HG03558 (cell line): Measurements from ENCODE around the gene DGKA.

Source experiments
- ATAC-seq: cut with Tn5 transposase; IDR thresholded peaks from one replicate; pipeline ENCODE4 v1.9.1; 2021; ENCODE audit warnings: moderate number of reproducible peaks; ENCODE audit not compliant: unreplicated experiment; ENCODE audit errors: extremely low read depth

DGKA gene

GRCh38 chr12:55931317-55931779, 386 bp downstream of the DGKA start:
- no peak for ATAC-seq

DNA sequence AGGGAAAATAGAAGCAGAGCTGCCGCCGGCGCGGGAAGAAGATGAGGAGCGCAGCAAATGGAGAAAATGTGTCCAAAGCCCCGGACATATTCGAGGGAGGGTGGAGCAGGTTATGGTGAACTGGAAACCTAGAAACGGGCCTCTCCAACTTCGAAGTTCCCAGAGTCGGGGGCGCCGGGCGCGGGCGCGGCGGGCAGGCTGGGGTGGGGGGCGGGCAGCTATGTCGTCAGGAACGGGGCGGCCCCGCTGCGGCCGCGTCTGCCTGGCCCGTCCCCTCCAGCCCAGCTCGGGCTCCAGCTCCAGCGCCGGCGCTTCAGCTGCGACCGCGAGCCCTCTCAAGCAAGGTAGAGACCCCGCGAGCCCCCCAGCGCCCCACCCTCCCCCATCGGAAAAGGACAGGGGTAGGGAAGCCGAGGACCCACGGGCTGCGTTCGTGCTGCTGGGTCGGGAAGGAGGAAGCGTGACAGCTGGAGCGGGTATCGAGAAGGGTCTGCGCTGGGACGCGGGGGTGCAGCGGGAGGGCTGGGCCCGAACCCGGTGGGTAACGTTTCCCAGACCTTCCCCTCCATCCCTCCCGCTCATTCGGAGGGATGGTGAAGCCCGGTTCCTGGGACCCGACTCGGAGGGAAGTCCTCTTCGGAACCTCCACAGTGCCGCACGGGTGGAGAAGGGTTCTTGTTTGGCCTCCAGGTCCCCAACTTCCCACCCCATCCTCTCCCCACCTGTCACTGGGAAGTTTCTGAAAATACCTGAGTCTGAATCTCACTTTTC, 1.0 kb downstream of the DGKA start:
- ATAC-seq: no peak

- no peak for ATAC-seq
Observed at GRCh38 chr12:55932551-55932910, 1.6 kb downstream of the DGKA start.

DNA sequence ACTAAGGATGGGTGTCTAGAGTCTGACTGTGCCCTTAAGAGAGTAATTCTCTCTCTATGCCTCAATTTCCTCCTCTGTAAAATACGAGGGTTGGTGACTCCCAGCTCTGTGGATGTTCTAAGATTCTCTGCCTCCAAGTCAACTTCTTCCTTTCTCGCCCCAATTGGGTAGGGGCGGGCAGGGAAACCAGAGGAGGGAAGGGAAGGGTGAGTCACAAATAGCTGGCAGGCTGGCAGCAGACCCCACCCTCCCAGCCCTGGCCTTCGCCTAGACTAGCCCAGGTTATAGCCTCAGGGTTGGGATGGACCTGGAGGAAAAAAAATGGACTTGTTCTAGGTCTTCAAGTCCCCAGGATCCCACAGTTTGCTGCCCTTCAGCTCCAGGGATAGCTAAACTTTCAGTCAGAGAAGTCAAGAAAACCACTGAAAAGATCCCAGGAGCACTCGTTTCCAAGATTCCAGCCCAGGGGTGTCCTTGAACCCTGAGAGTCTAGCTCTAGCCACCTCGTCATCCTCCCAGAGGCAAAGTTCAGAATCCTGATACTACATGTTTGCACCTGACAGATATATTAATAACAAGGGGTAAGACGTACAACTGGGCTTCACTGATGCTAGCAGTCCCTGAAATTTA, 2.3 kb downstream of the DGKA start:
- no peak for ATAC-seq

GRCh38 chr12:55933799-55934742, 3.1 kb downstream of the DGKA start:
- no peak for ATAC-seq

DNA sequence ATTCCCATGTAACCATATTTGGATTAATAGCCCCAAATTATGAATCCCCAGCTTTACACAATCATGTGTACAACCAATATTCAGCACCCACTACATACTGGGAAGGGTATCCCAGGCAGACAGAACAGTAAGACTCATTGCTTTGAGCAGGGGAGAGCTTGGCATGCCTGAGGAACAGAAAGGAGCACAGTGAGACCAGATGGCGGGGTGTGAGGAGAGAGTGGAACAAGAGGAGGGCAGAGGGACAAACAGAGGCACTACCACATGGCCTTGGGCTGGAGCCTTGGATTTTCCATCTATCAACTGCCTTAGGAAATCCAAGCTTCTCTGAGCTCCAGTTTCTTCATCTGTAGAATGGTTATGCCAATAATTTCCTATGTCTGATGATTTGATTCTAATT, 3.8 kb downstream of the DGKA start:
- no peak for ATAC-seq

GRCh38 chr12:55935738-55936151, 4.8 kb downstream of the DGKA start:
- ATAC-seq: no peak

GRCh38 chr12:55937981-55938380, 7.0 kb downstream of the DGKA start:
- no peak for ATAC-seq

- no peak for ATAC-seq
Observed at GRCh38 chr12:55938826-55939501, 8.0 kb downstream of the DGKA start.

GRCh38 chr12:55940065-55940732, 9.2 kb downstream of the DGKA start:
- ATAC-seq: no peak

DNA sequence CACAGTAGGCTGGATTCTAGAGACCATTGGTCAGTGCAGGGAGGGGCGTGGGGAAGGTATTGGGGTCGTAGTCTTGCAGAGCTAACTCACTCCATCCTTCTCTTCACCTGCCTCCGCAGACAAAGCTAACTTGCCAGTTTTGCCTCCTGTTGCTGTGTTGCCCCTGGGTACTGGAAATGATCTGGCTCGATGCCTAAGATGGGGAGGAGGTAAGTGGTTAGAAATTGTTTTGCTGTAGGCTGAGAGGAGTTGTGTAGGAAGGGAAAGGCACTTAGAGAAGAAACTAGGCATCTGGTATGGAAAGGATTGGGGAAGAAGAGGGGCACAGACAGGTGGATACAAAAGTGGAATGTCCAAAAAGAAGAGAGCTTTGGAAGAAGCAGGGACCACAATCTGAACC, 11.1 kb downstream of the DGKA start:
- no peak for ATAC-seq

- ATAC-seq: no peak
Observed at GRCh38 chr12:55942577-55943136, 11.7 kb downstream of the DGKA start.

DNA sequence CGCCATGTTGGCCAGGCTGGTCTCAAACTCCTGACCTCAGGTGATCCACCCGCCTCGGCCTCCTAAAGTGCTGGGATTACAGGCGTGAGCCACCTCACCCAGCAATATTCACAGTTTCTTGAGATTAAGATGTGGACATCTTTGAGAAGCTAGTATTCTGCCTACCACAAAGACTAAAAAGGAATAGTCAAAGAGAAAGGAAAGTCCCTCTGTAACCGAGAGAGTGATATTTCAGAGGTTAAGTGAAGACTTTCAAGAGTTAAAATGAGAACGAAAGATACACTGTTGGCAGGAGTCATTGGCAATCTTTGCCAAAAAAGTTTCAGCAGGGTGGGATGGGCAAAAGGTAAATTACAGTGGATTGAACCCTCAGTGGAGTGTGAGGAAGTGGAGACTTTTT, 15.6 kb downstream of the DGKA start:
- no peak for ATAC-seq

DNA sequence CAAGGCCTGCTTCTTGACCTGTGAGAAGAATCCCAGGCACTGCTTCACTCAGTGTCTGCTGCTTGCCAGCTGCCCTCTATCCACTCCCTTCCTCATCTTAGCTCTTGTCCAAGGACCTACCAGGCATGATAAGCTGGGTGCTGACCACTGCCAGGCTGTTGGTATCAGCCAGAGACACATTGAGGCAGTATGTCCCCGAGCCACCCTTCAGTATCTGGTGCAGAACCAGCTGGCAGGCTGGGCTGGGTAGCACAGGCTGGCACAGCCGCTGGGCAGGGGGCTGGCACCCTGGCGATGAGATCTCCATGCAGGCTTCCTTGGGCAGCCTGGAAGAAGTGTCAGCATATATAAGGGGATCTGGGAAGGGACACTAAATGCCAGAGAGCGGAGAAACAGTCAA, 24.4 kb downstream of the DGKA start:
- no peak for ATAC-seq

DNA sequence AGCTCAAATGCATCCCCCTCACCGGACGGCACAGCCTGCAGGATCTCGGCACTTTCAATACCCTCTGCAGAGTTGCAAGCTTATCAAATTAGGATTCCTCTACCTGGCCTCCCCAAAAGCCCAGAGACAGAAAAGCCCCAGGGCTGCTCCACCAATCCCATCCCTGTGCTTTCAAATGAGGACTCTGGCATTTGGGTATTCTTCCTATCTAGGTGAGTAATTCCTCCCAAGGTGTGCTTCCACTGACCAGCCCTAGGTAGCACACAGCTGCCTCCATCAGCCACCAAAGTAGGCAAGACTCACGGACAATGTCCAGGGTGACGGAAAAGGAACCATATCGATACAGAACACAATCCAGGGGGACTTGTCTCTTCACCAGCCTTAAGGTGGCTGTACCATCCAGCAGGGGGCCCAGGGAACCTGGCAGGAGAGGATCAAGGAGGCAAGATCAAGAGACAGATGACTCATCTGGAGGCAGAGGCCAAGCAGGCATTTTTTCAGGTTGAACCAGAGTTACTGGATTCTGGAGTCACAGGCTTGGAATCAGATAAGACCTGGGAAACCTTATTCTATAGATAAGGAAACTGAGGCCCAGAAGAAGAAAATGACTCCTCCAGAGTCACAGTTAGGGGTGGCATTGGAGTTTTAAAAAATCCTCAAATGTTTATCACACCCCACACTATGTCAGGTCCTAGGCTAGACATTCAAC, 25.0 kb downstream of the DGKA start:
- ATAC-seq: no peak

DNA sequence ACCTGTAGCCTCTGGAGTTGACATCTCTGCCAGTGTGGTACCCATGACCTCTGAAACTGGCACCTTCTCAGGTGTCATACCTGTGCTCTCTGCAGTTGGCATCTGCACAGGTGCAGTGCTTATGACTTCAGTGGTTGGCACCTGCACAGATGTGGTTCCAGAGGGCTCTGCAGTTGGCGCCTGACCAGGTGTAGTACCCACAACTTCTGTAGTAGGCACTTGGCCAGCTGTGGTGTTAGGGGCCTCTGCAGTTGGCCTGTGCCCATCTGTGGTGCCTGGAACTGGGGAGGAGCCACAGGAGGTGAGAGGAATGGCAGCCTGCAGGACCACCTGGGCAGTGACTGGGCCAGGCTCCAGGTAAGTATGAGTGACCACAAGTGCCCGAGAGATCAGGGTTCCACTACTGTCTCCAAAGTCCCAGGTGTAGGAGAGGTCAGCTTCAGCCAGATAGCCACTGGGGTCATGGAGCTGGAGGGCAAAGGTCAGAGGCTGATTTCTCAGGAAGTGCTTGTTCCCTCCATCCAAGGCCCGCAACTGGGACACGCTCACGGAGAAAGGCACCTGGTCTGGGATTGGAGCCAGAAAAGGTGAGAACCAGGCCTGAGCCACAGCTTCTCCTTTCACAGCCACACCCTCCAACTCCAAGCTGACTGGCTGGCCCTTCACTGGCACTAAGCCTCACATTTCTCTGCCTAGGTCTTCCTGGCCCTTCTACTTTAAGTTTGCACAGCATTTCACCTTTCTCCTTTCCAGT, 26.3 kb downstream of the DGKA start:
- ATAC-seq: no peak

- ATAC-seq: no peak
Observed at GRCh38 chr12:55963760-55964159, 32.8 kb downstream of the DGKA start.

- no peak for ATAC-seq
Observed at GRCh38 chr12:55965240-55965639, 34.3 kb downstream of the DGKA start.
